Stimulated activated CD4-positive, alpha-beta T cell treated with anti-CD3 and anti-CD28 coated beads, Interleukin-12 subunit alpha, Interleukin-12 subunit beta, amount 100 ng/mL, for 48 hours (primary cell): ENCODE data around the gene KLHL29.

ENCODE experiments used
- DNase-seq, 3 donors: peaks; one replicate each; pipeline ENCODE4 v3.0.0-alpha.2; 2020; ENCODE audit warnings: low read depth in 2 of 3, low spot score in 1 of 3

Gene KLHL29

GRCh38 chr2:23528171-23528570 is 143.2 kb downstream of the KLHL29 start:
- DNase-seq = no peak

GRCh38 chr2:23528690-23529089 is 143.7 kb downstream of the KLHL29 start:
- DNase-seq = no peak

DNA sequence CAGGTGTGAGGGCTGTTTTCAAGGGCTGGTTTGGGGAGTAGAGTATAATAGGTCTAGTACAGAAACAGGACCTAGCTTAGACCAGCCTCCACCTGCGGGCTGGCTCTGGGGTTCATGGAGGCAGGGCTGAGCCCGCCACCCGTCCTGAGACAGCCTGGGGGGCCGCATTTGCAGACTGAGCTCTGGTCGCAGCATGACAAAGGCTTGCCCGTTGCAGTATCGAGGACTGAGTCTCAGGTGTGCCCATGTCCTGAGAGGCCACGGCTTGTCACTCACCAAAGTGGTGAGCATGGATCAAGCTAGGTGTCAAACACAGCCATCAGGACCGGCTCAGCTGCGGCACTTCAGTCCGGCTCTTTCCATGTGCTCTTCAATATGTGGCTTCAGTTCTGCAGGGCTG is 144.7 kb downstream of the KLHL29 start:
- DNase-seq = no peak

DNA sequence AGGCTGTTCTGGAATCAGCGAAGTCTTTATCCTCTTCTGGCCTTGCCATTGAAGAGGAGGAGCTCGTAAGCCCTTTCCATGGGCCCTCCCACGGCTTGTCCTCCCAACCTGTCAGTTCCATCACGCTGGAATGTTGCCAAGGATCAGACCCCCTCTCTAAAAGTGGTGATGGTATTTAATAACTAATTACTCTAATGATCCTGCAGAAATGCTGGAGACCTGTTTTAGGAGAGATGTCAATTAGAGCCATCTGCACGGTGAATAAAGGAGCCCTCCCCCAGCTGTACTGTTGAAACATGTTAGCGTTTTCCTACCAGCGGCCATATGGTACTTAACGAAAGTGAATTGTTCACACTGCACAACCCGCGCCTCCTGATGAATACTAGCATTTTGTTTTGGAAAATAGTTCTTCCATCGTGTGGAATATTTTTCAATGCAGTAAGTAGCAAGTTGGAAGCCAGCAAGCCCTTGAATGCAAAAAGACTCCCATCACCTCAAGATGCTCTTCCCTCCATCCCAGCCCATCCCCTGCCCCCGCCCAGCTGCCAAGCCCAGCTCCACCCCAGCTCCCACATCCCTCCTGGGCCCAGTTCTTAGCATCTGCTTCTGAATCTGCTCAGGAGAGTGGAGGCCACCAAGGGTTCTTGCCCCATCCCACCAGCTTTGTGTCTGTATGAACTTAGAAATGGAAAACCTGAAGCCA is 145.4 kb downstream of the KLHL29 start:
- no peak for DNase-seq

DNA sequence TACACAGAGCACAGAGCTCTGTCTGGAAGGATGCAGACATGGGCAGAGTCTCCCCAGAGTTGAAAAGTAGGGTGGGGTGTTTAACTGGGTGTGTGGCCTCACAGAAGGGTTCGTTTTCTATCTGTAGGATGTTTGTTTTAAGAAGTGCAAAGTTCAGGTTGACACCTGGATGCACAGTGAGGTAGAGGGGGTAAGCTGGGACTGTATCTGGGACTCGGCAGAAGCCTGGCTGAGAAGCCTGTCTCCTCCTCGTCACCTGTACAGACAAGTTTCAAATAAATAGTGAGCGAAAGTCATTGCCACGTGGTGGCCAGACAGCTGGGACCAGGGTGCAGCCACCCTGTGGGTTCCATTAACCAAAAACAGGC is 145.9 kb downstream of the KLHL29 start:
- no peak for DNase-seq

DNA sequence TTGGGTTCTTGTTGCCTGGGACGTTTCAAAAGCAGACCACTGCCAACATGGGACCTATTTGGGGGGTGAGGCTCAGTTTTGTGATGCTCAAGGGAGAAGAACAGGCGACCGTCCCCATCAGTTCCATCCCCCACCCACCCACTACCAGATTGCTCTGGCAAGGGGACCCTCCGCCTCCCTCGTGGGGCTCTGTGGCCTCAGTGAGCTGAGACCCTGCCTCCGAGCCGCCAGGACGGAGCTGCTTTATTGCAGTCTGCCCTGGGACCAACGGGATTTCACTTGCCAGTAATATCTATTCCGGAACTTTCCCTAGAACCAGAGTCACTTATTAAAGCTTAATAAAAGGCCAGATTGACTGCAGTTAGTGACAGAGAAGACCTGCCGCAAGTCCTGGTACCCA is 146.3 kb downstream of the KLHL29 start:
- DNase-seq = no peak

DNA sequence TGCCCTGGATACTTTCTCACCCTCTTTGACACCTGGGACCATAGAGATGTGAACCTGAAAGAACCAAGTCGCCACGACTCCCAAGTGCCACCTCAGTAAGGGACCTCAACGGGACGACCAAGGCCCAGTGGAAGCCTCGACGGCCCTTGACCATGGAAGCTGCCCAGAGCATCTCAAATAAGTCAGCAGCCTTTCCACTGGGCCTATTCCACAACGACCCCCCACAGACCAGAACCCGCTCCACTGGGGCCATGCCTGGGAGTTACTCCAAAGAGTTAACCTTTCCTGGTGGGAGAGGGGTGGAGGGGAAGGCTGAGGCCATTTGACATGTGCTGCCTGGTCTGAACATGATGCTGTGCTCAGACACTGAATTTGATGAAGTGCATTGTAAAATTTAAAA is 146.9 kb downstream of the KLHL29 start:
- DNase-seq = no peak

- peak; percentile 16 to 19 (median 16) for DNase-seq
These were observed 147.7 kb downstream of the KLHL29 start for GRCh38 chr2:23532391-23533337.

DNA sequence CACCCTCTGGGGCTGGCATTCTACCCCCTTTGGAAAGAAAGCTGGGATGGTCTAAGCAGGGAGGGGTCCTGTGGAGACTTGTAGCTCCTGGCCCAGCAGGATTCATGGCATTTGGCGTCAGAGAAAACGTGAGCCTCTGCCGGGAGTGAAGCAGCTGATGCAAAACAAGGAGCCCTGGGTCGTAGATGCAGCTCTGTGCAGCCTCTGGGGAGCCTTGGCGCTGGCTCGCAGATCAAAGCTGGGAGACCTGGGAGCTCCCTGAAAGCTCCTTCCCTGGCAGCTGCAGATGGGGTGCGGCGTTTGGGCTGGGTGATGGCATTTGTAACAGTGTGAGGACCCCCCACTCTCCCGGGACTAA is 148.3 kb downstream of the KLHL29 start:
- DNase-seq = no peak

- DNase-seq = no peak
These were observed 149.8 kb downstream of the KLHL29 start for GRCh38 chr2:23534771-23535170.

- DNase-seq = no peak
These were observed 151.3 kb downstream of the KLHL29 start for GRCh38 chr2:23536326-23536725.

- no peak for DNase-seq
These were observed 153.0 kb downstream of the KLHL29 start for GRCh38 chr2:23537991-23538390.

DNA sequence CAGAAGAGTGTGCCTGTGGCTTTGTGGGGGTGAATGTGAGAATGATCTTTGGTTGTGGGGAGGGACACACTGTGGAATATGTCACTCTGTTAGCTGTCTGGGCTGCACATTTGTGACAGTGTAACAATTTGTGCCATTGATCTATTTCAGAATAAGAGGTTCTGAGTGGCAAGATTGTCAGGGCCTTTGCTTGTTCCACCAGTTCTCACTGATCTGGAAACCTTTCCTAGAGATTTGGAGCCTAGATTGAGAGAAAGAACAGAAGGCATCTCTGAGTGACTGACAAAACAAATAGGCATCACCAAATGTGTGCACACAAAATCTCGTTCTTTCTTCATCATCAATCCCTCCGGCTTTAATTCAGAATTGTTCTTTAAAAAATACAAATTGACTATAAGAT is 153.6 kb downstream of the KLHL29 start:
- no peak for DNase-seq

- no peak for DNase-seq
These were observed 155.9 kb downstream of the KLHL29 start for GRCh38 chr2:23540804-23541360.

GRCh38 chr2:23541503-23542229 is 156.7 kb downstream of the KLHL29 start:
- DNase-seq = no peak

- DNase-seq = no peak
These were observed 157.3 kb downstream of the KLHL29 start for GRCh38 chr2:23542230-23542789.

- no peak for DNase-seq
These were observed 158.3 kb downstream of the KLHL29 start for GRCh38 chr2:23543302-23543701.

- no peak for DNase-seq
These were observed 158.7 kb downstream of the KLHL29 start for GRCh38 chr2:23543728-23544127.

DNA sequence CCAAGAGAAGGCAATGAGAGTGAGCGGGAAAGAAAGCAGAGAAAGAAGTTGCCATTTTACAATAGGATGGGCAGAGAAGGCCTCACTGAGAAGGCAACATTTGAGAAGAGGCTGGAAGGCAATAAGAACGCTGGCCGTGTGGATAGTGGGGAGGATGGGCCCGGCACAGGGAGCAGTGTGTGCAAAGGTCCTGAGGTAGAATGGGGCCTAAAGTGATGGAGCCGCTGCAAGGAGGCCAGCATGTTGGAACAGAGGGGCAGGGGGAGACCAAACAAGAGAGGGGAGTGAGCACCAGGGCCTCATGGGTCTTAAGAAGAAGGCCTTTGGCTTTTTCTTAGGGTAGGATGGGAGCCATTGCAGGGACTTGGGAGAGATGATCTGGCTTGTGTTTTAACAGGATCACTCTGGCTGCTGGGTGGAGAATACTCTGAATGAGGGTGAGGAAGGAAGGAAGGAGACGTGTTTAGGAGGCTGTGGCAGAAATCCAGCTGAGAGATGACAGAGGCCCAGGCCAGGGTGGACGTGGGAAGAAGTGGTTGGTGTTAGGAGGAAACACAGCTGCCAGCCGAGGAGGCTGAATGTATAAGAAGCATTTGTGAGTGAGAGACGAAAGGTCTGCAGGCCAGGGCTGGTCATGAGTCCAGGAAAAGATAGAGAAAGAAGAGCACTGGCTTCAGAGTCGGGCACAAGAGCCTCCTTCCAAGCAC is 159.8 kb downstream of the KLHL29 start:
- no peak for DNase-seq

DNA sequence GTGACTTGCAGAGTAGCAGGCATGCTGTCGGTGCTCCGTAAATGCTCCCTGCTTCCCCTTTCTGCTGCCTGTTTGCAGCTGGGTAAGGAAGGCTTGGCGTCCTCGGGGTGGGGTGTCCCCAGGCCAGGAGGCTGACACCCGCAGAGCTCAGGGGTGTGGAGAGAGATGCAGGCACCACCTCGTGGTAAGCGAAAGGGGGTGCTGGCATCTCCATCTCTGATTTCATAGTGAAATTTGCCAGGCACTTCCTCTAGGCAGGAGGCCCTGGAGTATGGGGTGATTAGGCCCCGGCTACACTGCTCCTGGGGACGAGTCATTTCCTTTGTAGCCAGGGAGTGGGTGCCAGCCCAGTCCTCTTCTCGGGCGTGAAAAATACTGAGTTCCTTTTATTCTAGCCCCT is 160.4 kb downstream of the KLHL29 start:
- DNase-seq = no peak

GRCh38 chr2:23545811-23546210 is 160.8 kb downstream of the KLHL29 start:
- no peak for DNase-seq
